CD4-positive, alpha-beta memory T cell (primary cell): ENCODE results near the gene PLAC9. TPM values are rescaled to one million over a fixed set of nuclear protein-coding genes. Genes with fewer than 3 reads are reported as not detected.

Experiments used
- CTCF ChIA-PET: fragments of 350-600 bp; sonication (Branson Sonifier 250); formaldehyde crosslinking; loops from one replicate; lab custom pipeline; 2021; ENCODE audit warnings: inconsistent platforms; ENCODE audit not compliant: partially characterized antibody; lab: Charles Lee
- POLR2A ChIA-PET: fragments of 350-600 bp; sonication (Branson Sonifier 250); formaldehyde crosslinking; loops from one replicate; lab custom pipeline; 2021; ENCODE audit not compliant: partially characterized antibody; lab: Charles Lee
- DNase-seq, 5 donors: peaks; one replicate each; pipeline versions ENCODE4 v3.0.0 to v3.0.0-alpha.2; 2020 to 2022; ENCODE audit warnings: mixed read lengths in 1 of 5
- H3K27ac ChIP-seq: one replicate; pipeline ENCODE4 v1.7.0; 2013; ENCODE audit warnings: low read depth, low read length
- H3K27me3 ChIP-seq: 2 replicates; pipeline ENCODE4 v1.7.0; 2013; ENCODE audit warnings: mild to moderate bottlenecking, low read length, moderate library complexity; ENCODE audit not compliant: insufficient read depth
- H3K36me3 ChIP-seq: 2 replicates; pipeline ENCODE4 v1.7.0; 2013; ENCODE audit warnings: mild to moderate bottlenecking, low read length, moderate library complexity; ENCODE audit not compliant: insufficient read depth
- H3K4me1 ChIP-seq: 2 replicates; pipeline ENCODE4 v1.7.0; 2013; ENCODE audit warnings: mild to moderate bottlenecking, low read length, moderate library complexity; ENCODE audit not compliant: insufficient read depth
- H3K4me3 ChIP-seq, 2 donors: one replicate each; pipeline ENCODE4 v1.7.0; 2013; ENCODE audit warnings: low read length in 2 of 2, mild to moderate bottlenecking in 1 of 2
- H3K9me3 ChIP-seq, 2 donors: one replicate each; pipeline ENCODE4 v1.7.0; 2013; ENCODE audit warnings: low read length in 2 of 2, control low read depth in 1 of 2; ENCODE audit not compliant: control insufficient read depth in 1 of 2
- H3K27ac Mint-ChIP-seq, 7 donors: one replicate each; pipeline ENCODE4 v1.8.0; 2020 to 2021; ENCODE audit warnings: mixed read lengths in 7 of 7, mild to moderate bottlenecking in 6 of 7, inconsistent platforms in 3 of 7, moderate library complexity in 3 of 7
- H3K27me3 Mint-ChIP-seq, 2 donors: one replicate each; pipeline ENCODE4 v1.8.0; 2020 to 2021; ENCODE audit warnings: mixed read lengths in 2 of 2
- H3K36me3 Mint-ChIP-seq, 2 donors: one replicate each; pipeline ENCODE4 v1.8.0; 2020 to 2021; ENCODE audit warnings: mixed read lengths in 2 of 2, inconsistent platforms in 1 of 2, mild to moderate bottlenecking in 1 of 2
- H3K4me1 Mint-ChIP-seq, 4 donors: one replicate each; pipeline ENCODE4 v1.8.0; 2020 to 2021; ENCODE audit warnings: mixed read lengths in 4 of 4, mild to moderate bottlenecking in 1 of 4
- H3K4me3 Mint-ChIP-seq, 8 donors: one replicate each; pipeline ENCODE4 v1.8.0; 2020 to 2021; ENCODE audit warnings: mixed read lengths in 8 of 8, mild to moderate bottlenecking in 7 of 8, moderate library complexity in 6 of 8, inconsistent platforms in 3 of 8
- H3K9me3 Mint-ChIP-seq, 8 donors: one replicate each; pipeline ENCODE4 v1.8.0; 2020 to 2021; ENCODE audit warnings: mixed read lengths in 8 of 8, mild to moderate bottlenecking in 5 of 8, inconsistent platforms in 3 of 8, moderate library complexity in 1 of 8
- intact Hi-C: fragments of 100-400 bp; cut with micrococcal nuclease; formaldehyde crosslinking; loops from one replicate; pipeline ENCODE4 v1.15.1; 2023
- polyA plus RNA-seq, 2 donors: library from polyadenylated mRNA; unstranded; fragments of 300-500 nt; fragmentation: Illumina TruSeq; gene quantifications; one replicate each; pipeline ENCODE4 v1.2.3, GENCODE V29; 2021
- total RNA-seq, 2 experiments: library from RNA; stranded (reverse); gene quantifications; one replicate each; pipeline ENCODE4 v1.2.3, GENCODE V29; 2021

Gene PLAC9
- total and polyA plus RNA-seq, 4 experiments from 2014 or later = 0.81 TPM; not detected in 3

DNA sequence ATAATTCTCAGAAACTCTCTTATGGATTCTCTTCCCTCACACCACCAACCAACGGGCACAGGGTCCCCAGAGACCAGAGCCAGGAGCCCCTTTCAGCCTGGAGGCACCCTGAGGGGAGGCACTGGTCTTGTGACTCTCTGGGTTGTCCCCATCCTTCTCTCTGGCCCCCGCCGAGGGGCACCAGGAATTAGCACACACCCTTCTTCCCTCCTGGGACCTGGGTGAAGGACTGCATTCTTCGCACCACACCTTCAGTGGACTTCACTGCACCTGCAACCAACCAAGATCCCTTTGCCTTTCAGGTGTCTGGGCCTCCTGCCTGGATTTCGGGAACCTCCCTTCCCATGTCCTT is 22.1 kb downstream of the PLAC9 start:
- Mint-ChIP-seq H3K27ac (peak overlapping the region in 3 of 7 donors; percentile 8 to 83 (median 72)), H3K36me3 (peaks cover 88 to 89% of the 10 kb centered on the region in 2 donors), H3K4me3 (no peak overlapping the region), H3K4me1 (peaks cover 0 to 14% (median 5%) of the 10 kb centered on the region in 4 donors), H3K27me3 (no peaks in the 10 kb centered on the region), H3K9me3 (peaks cover 0 to 12% (median 2%) of the 10 kb centered on the region in 8 donors)
- ChIA-PET CTCF (interaction anchor here (1.5 to 2.4 kb wide), 2 partner anchors 11 to 24 kb away, joined by 3 to 16 read pairs; no protein-coding TSS in a partner anchor), POLR2A (no interaction called here)
- H3K9me3 ChIP-seq = peaks cover 0 to 7% of the 10 kb centered on the region in 2 donors
- H3K4me3 ChIP-seq = no peak overlapping the region
- DNase-seq = no peak
- intact Hi-C loops = no loop called here
- H3K36me3 ChIP-seq = peaks cover 76% of the 10 kb centered on the region
- no peaks in the 10 kb centered on the region for H3K4me1 ChIP-seq
- no peaks in the 10 kb centered on the region for H3K27me3 ChIP-seq
- no peak overlapping the region for H3K27ac ChIP-seq

DNA sequence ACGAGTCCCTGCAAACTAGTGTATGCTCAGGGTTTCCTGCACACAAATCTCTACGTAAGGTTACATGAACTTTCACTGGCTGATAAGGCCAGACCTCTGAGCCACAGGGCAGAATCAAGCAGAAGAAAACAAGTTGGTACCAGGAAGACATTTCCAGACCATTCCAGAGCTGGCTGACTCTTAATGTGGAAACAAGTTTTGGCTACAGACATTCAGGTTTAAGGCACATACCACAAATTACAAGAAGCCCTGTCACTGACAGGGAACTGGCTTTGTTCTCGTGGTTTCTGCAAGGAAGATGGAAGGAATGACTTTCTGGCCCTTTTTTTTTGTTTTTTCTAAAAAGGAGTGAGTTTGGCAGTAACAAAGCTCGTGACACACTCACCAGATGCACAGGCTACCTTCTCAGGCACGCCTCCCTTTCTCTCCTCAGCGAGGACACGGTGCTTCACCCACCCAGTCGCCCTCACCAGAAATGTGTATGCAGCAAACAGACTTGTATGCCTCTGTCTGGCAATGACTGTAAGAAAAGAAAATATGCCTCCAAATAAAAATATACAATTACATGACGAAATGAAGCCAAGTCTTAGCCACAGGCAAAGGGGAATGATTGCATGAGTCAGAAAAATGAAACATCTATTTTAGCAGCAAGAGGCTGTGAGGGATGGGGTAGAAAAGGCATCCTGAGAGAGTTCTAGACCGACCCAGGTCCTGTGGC is 22.6 kb downstream of the PLAC9 start:
- intact Hi-C loops = no loop called here
- POLR2A ChIA-PET = no interaction called here

DNA sequence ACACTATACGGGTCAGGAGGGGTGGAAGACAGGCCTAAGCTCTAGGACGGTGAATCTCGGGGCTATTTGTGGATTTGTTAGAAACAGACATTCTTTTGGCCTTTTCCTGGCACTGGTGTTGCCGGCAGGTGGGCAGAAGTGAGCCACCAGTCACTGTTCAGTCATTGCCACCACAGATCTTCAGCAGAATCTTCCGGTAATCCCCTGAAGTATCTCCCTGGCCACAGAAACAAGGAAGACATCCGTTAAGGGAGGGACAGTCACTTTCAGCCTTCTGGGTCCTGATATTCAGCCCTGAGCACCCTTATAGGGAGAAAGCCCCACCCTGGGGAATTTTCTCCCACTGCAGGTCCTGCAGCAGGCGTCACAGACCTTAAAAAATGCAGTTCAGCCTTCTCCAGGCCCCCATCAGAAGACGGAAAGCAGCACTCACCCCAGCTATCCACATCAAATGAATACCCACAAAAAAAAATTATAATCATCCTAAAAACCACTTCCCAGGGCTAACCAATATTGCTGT is 23.2 kb downstream of the PLAC9 start:
- Histone ChIP-seq H3K36me3 (peaks cover 81% of the 10 kb centered on the region), H3K9me3 (no peaks in the 10 kb centered on the region), H3K4me3 (no peak overlapping the region), H3K27ac (no peak overlapping the region), H3K4me1 (no peaks in the 10 kb centered on the region), H3K27me3 (no peaks in the 10 kb centered on the region)
- no peak for DNase-seq
- Mint-ChIP-seq H3K9me3 (peaks cover 0 to 3% (median 0%) of the 10 kb centered on the region in 8 donors), H3K36me3 (peaks cover 90 to 92% of the 10 kb centered on the region in 2 donors), H3K27me3 (no peaks in the 10 kb centered on the region), H3K4me3 (no peak overlapping the region), H3K27ac (peak overlapping the region in 5 of 7 donors; percentile 43 to 83 (median 48)), H3K4me1 (peaks cover 0 to 24% (median 4%) of the 10 kb centered on the region in 4 donors)
- POLR2A ChIA-PET = no interaction called here
- CTCF ChIA-PET = interaction anchor here (1.8 kb wide), 1 partner anchor 12 kb away, joined by 8 read pairs; no protein-coding TSS in a partner anchor
- intact Hi-C loops = no loop called here

More for the DNA sequence above, 22.6 kb downstream of the PLAC9 start:
- H3K36me3 ChIP-seq = peaks cover 80% of the 10 kb centered on the region
- Mint-ChIP-seq H3K27me3 (no peaks in the 10 kb centered on the region), H3K36me3 (peaks cover 91 to 93% of the 10 kb centered on the region in 2 donors), H3K27ac (peak overlapping the region in 4 of 7 donors; percentile 8 to 83 (median 58)), H3K4me3 (no peak overlapping the region), H3K9me3 (peaks cover 0 to 9% (median 2%) of the 10 kb centered on the region in 8 donors), H3K4me1 (peaks cover 0 to 19% (median 6%) of the 10 kb centered on the region in 4 donors)
- DNase-seq = no peak
- CTCF ChIA-PET = no interaction called here
- no peak overlapping the region for H3K27ac ChIP-seq
- H3K4me1 ChIP-seq = no peaks in the 10 kb centered on the region
- no peak overlapping the region for H3K4me3 ChIP-seq
- no peaks in the 10 kb centered on the region for H3K27me3 ChIP-seq
- peaks cover 0 to 5% of the 10 kb centered on the region in 2 donors for H3K9me3 ChIP-seq

DNA sequence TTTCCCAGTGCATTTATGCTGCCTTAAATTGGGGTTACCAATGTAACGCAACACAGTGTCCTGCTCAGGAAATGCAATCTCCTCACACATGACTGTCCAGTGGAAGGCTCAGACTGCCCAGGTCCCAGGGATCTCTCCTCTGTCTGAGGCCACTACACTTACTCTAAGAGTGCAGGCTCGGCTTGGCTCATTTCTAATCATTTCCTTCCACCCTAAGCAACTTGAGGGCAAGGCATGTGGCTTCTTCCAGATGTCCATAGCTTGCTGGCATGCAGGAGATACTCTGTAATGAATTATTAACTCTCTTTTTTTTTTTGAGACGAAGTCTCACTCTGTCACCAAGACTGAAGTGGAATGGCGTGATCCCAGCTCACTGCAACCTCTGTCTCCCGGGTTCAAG is 23.7 kb downstream of the PLAC9 start:
- Mint-ChIP-seq H3K9me3 (peaks cover 0 to 1% (median 0%) of the 10 kb centered on the region in 8 donors), H3K27ac (peak overlapping the region in 5 of 7 donors; percentile 7 to 56 (median 47)), H3K4me1 (peaks cover 0 to 26% (median 4%) of the 10 kb centered on the region in 4 donors), H3K36me3 (peaks cover 89 to 93% of the 10 kb centered on the region in 2 donors), H3K4me3 (no peak overlapping the region), H3K27me3 (no peaks in the 10 kb centered on the region)
- no peak for DNase-seq
- Histone ChIP-seq H3K4me3 (no peak overlapping the region), H3K4me1 (no peaks in the 10 kb centered on the region), H3K9me3 (no peaks in the 10 kb centered on the region), H3K27me3 (no peaks in the 10 kb centered on the region), H3K36me3 (peaks cover 86% of the 10 kb centered on the region), H3K27ac (no peak overlapping the region)
- CTCF ChIA-PET = interaction anchor here (1.8 kb wide), 1 partner anchor 12 kb away, joined by 8 read pairs; no protein-coding TSS in a partner anchor
- intact Hi-C loops = no loop called here
- POLR2A ChIA-PET = no interaction called here

DNA sequence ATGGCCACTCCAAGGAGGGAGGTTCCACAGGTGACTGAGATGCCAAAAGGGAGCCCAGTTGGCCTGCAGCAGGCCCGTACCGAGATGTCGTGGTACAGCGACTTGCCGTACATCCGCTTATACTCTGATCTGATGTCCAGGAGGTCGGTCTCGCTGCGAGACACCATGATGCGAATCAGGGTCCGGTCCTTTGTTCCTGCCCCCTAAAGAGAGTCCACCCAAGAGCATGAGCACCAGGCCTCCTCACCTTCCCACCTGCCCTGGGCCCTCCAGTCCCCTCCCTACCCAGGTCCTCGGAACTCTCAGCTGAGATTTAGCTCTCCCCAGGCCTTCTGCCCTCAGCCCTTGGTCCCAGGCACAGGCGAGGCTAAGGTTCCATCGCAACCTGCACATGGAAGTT is 25.0 kb downstream of the PLAC9 start:
- peaks cover 86% of the 10 kb centered on the region for H3K36me3 ChIP-seq
- H3K4me1 ChIP-seq = no peaks in the 10 kb centered on the region
- Mint-ChIP-seq H3K27ac (peak overlapping the region in 1 of 7 donors; percentile 18), H3K4me3 (no peak overlapping the region), H3K9me3 (no peaks in the 10 kb centered on the region), H3K36me3 (peaks cover 89 to 95% of the 10 kb centered on the region in 2 donors), H3K27me3 (no peaks in the 10 kb centered on the region), H3K4me1 (peaks cover 0 to 26% (median 3%) of the 10 kb centered on the region in 4 donors)
- intact Hi-C loops = no loop called here
- H3K9me3 ChIP-seq = no peaks in the 10 kb centered on the region
- ChIA-PET POLR2A (interaction anchor here (1.0 kb wide), 1 partner anchor 30 kb away, joined by 4 read pairs; no protein-coding TSS in a partner anchor), CTCF (interaction anchor here (1.8 kb wide), 1 partner anchor 14 kb away, joined by 8 read pairs; no protein-coding TSS in a partner anchor)
- H3K27ac ChIP-seq = no peak overlapping the region
- H3K4me3 ChIP-seq = no peak overlapping the region
- no peak for DNase-seq
- no peaks in the 10 kb centered on the region for H3K27me3 ChIP-seq

DNA sequence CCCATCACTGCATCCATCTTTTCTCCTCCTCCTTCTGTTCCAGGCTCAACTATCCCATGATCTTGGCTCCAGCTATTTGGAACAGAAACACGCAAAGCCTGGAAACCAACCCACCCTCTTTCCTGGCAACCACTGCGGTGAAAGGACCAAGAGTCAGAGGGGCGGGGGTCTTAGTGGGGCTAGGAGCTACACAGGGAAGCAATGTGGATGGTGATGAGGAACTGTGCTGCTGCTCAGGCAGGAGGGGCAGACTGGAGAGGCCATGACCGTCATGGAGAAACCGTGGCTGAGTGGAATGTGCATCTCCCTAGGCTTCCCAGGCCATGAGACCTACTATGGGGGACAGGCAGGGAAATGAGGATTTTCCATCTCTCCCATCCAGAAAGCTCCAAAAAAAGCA is 25.6 kb downstream of the PLAC9 start:
- POLR2A ChIA-PET = no interaction called here
- H3K27me3 Mint-ChIP-seq = no peaks in the 10 kb centered on the region
- Histone ChIP-seq H3K36me3 (peaks cover 89% of the 10 kb centered on the region), H3K4me1 (no peaks in the 10 kb centered on the region), H3K4me3 (no peak overlapping the region), H3K27me3 (no peaks in the 10 kb centered on the region), H3K27ac (no peak overlapping the region), H3K9me3 (no peaks in the 10 kb centered on the region)
- CTCF ChIA-PET = interaction anchor here (1.3 kb wide), 1 partner anchor 10 kb away, joined by 3 read pairs; no protein-coding TSS in a partner anchor
- H3K4me1 Mint-ChIP-seq = peaks cover 0 to 26% (median 3%) of the 10 kb centered on the region in 4 donors
- H3K36me3 Mint-ChIP-seq = peaks cover 89 to 95% of the 10 kb centered on the region in 2 donors
- no peak for DNase-seq
- no peak overlapping the region for H3K4me3 Mint-ChIP-seq
- intact Hi-C loops = no loop called here
- H3K27ac Mint-ChIP-seq = peak overlapping the region in 2 of 7 donors; percentile 68 to 72
- H3K9me3 Mint-ChIP-seq = no peaks in the 10 kb centered on the region

DNA sequence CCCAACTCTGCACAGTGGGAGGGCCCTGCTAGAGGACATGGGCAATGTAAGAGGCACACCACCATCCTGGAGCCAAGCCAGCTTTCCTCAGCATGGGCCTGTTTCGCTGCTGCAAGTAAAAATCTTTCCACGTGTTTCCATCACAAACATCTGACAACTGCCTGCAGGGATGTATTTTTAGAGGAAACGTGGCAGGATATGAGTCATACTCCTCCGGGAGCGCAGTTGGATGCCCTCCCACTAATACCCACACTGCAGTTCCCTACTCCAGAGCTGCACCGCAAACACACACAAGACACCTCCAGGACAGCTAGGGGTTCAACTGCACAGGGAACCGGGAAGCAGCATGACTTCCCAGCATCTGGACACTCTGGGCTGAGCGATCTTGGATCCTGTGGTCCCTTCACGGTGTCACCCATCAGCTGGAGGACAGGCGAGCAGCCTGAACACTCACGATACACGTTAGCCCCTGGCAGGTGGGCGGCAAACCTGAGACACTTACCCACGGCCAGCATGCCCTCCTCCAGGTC is 26.1 kb downstream of the PLAC9 start:
- intact Hi-C loops = no loop called here
- H3K4me1 Mint-ChIP-seq = peaks cover 0 to 26% (median 2%) of the 10 kb centered on the region in 4 donors

More for the DNA sequence above, 26.1 kb downstream of the PLAC9 start:
- no peak overlapping the region for H3K27ac ChIP-seq
- H3K4me1 ChIP-seq = no peaks in the 10 kb centered on the region
- Mint-ChIP-seq H3K36me3 (peaks cover 89 to 95% of the 10 kb centered on the region in 2 donors), H3K4me3 (no peak overlapping the region), H3K9me3 (no peaks in the 10 kb centered on the region), H3K27ac (peak overlapping the region in 3 of 7 donors; percentile 68 to 72 (median 70)), H3K27me3 (no peaks in the 10 kb centered on the region)
- ChIA-PET CTCF (interaction anchor here (1.3 kb wide), 1 partner anchor 10 kb away, joined by 3 read pairs; no protein-coding TSS in a partner anchor), POLR2A (no interaction called here)
- no peak for DNase-seq
- H3K4me3 ChIP-seq = no peak overlapping the region
- H3K9me3 ChIP-seq = no peaks in the 10 kb centered on the region
- H3K27me3 ChIP-seq = no peaks in the 10 kb centered on the region
- peaks cover 94% of the 10 kb centered on the region for H3K36me3 ChIP-seq
